H9 (cell line): ENCODE results near the gene GRIK4. TPM values are rescaled to one million over a fixed set of nuclear protein-coding genes. Genes with fewer than 3 reads are reported as not detected.
A peak's percentile ranks its signal among the peaks of the same experiment; 100 is the strongest.

Source experiments
- DNase-seq: peaks from one replicate; pipeline ENCODE4 v3.0.0-alpha.2; 2017
- H2AFZ ChIP-seq: one replicate; pipeline ENCODE4 v1.6.1; 2013; ENCODE audit warnings: mild to moderate bottlenecking, low read length, control low read depth, moderate library complexity
- H2AK5ac ChIP-seq: 2 replicates; pipeline ENCODE4 v1.6.1; 2013; ENCODE audit warnings: low read length, control low read depth, mixed read lengths; ENCODE audit not compliant: insufficient read length
- H2BK120ac ChIP-seq: one replicate; pipeline ENCODE4 v1.6.1; 2013; ENCODE audit warnings: low read depth, mild to moderate bottlenecking, low read length, control low read depth, inconsistent platforms; ENCODE audit not compliant: poor library complexity, severe bottlenecking
- H2BK12ac ChIP-seq: 2 replicates; pipeline ENCODE4 v1.6.1; 2013; ENCODE audit warnings: low read length, control low read depth, mixed read lengths, low read depth; ENCODE audit not compliant: insufficient read length
- H2BK15ac ChIP-seq: 2 replicates; pipeline ENCODE4 v1.6.1; 2013; ENCODE audit warnings: low read depth, low read length, control low read depth
- H2BK20ac ChIP-seq: one replicate; pipeline ENCODE4 v1.6.1; 2013; ENCODE audit warnings: low read depth, mild to moderate bottlenecking, low read length, control low read depth, inconsistent platforms; ENCODE audit not compliant: poor library complexity, severe bottlenecking
- H2BK5ac ChIP-seq: 2 replicates; pipeline ENCODE4 v1.6.1; 2013; ENCODE audit warnings: low read length, control low read depth, mixed read lengths; ENCODE audit not compliant: insufficient read length
- H3K14ac ChIP-seq: 2 replicates; pipeline ENCODE4 v1.6.1; 2013; ENCODE audit warnings: low read length, control low read depth; ENCODE audit not compliant: insufficient read depth
- H3K18ac ChIP-seq: 2 replicates; pipeline ENCODE4 v1.6.1; 2013; ENCODE audit warnings: low read depth, mild to moderate bottlenecking, mixed read lengths, low read length, control low read depth; ENCODE audit not compliant: insufficient read length
- H3K23ac ChIP-seq: 2 replicates; pipeline ENCODE4 v1.6.1; 2013; ENCODE audit warnings: low read length, control low read depth, mixed read lengths, low read depth; ENCODE audit not compliant: insufficient read length
- H3K23me2 ChIP-seq: 2 replicates; pipeline ENCODE4 v1.6.1; 2013; ENCODE audit warnings: low read depth, mild to moderate bottlenecking, mixed read lengths, low read length, control low read depth; ENCODE audit not compliant: insufficient read length, poor library complexity, severe bottlenecking
- H3K27ac ChIP-seq: 2 replicates; pipeline ENCODE4 v1.5.1; 2013; ENCODE audit warnings: low read length, control low read depth, mixed read lengths, low read depth; ENCODE audit not compliant: insufficient read length
- H3K27me3 ChIP-seq: 2 replicates; pipeline ENCODE4 v1.6.1; 2013; ENCODE audit warnings: low read length, control low read depth, inconsistent platforms; ENCODE audit not compliant: insufficient read depth
- H3K4ac ChIP-seq: 2 replicates; pipeline ENCODE4 v1.6.1; 2013; ENCODE audit warnings: low read depth, mild to moderate bottlenecking, control low read depth, inconsistent platforms, low read length, moderate library complexity
- H3K4me1 ChIP-seq: 2 replicates; pipeline ENCODE4 v1.6.1; 2013; ENCODE audit warnings: low read length, control low read depth, inconsistent platforms; ENCODE audit not compliant: insufficient read depth
- H3K4me2 ChIP-seq: 2 replicates; pipeline ENCODE4 v1.6.1; 2013; ENCODE audit warnings: low read length, control low read depth, mixed read lengths; ENCODE audit not compliant: insufficient read length, insufficient read depth
- H3K56ac ChIP-seq: 2 replicates; pipeline ENCODE4 v1.6.1; 2013; ENCODE audit warnings: low read depth, mild to moderate bottlenecking, mixed read lengths, low read length, control low read depth; ENCODE audit not compliant: insufficient read length
- H3K79me1 ChIP-seq: 2 replicates; pipeline ENCODE4 v1.6.1; 2013; ENCODE audit warnings: low read depth, mild to moderate bottlenecking, moderate library complexity, low read length, control low read depth, inconsistent platforms; ENCODE audit not compliant: insufficient read depth, poor library complexity, severe bottlenecking
- H3K79me2 ChIP-seq: 2 replicates; pipeline ENCODE4 v1.6.1; 2013; ENCODE audit warnings: low read length, control low read depth, inconsistent platforms; ENCODE audit not compliant: insufficient read depth
- H3K9ac ChIP-seq: 2 replicates; pipeline ENCODE4 v1.6.1; 2013; ENCODE audit warnings: low read length, control low read depth, mixed read lengths; ENCODE audit not compliant: insufficient read length; ENCODE audit errors: extremely low read depth
- H3K9me3 ChIP-seq: one replicate; pipeline ENCODE4 v1.6.1; 2013; ENCODE audit warnings: low read depth, low read length, inconsistent platforms; ENCODE audit not compliant: control insufficient read depth
- H3T11ph ChIP-seq: one replicate; pipeline ENCODE4 v1.6.1; 2013; ENCODE audit warnings: mild to moderate bottlenecking, low read length, control low read depth, inconsistent platforms
- H4K20me1 ChIP-seq: one replicate; pipeline ENCODE4 v1.6.1; 2013; ENCODE audit not compliant: control insufficient read depth, insufficient read length, insufficient read depth
- H4K5ac ChIP-seq: 2 replicates; pipeline ENCODE4 v1.6.1; 2013; ENCODE audit warnings: low read depth, mild to moderate bottlenecking, mixed read lengths, low read length, control low read depth; ENCODE audit not compliant: insufficient read length
- H4K8ac ChIP-seq: replicated peaks from 2 replicates; pipeline ENCODE4 v1.6.1; 2013; ENCODE audit warnings: low read length, control low read depth, mixed read lengths, low read depth; ENCODE audit not compliant: insufficient read length
- H4K91ac ChIP-seq: 2 replicates; pipeline ENCODE4 v1.6.1; 2013; ENCODE audit warnings: low read depth, mild to moderate bottlenecking, moderate library complexity, mixed read lengths, low read length, control low read depth; ENCODE audit not compliant: insufficient read length
- H3K27ac Mint-ChIP-seq, 3 experiments: 2 replicates in 2 of 3; 3 replicates in 1 of 3; pipeline ENCODE4 v1.8.0; 2020 to 2021; ENCODE audit warnings: mixed read lengths in 3 of 3, mild to moderate bottlenecking in 1 of 3, moderate library complexity in 1 of 3
- H3K27me3 Mint-ChIP-seq: 2 replicates; pipeline ENCODE4 v1.8.0; 2021; ENCODE audit warnings: low read depth, mild to moderate bottlenecking, moderate library complexity, mixed read lengths
- H3K36me3 Mint-ChIP-seq, 3 experiments: 2 replicates in 2 of 3; 3 replicates in 1 of 3; pipeline ENCODE4 v1.8.0; 2020 to 2021; ENCODE audit warnings: low read depth in 3 of 3, mixed read lengths in 3 of 3; ENCODE audit not compliant: insufficient read depth in 1 of 3
- H3K4me1 Mint-ChIP-seq, 2 experiments: 2 replicates each; pipeline ENCODE4 v1.8.0; 2020; ENCODE audit warnings: mixed read lengths in 2 of 2
- H3K4me3 Mint-ChIP-seq, 2 experiments: 2 replicates in 1 of 2; 3 replicates in 1 of 2; pipeline ENCODE4 v1.8.0; 2020 to 2021; ENCODE audit warnings: mild to moderate bottlenecking in 2 of 2, mixed read lengths in 2 of 2, moderate library complexity in 1 of 2
- H3K9me3 Mint-ChIP-seq, 2 experiments: 2 replicates in 1 of 2; 3 replicates in 1 of 2; pipeline ENCODE4 v1.8.0; 2020; ENCODE audit warnings: mild to moderate bottlenecking in 2 of 2, mixed read lengths in 2 of 2, moderate library complexity in 1 of 2
- WGBS: extraction: QIAGEN DNeasy Blood & Tissue Kit; methylation state at CpG from one replicate; pipeline ENCODE4 v1.1.7; 2013; ENCODE audit warnings: missing lambda C conversion rate, low lambda C conversion rate, mixed read lengths; ENCODE audit not compliant: insufficient read length; ENCODE audit errors: extremely low coverage; 5-methylcytosine and 5-hydroxymethylcytosine counted together
- total RNA-seq: library from RNA; stranded (reverse); gene quantifications from 2 replicates; pipeline ENCODE4 v1.2.1, GENCODE V29; 2021
- TF ChIP-seq, protein P1 (sequence below): fragments of 200-600 bp; sonication (generic); conservative IDR thresholded peaks from 3 replicates; pipeline ENCODE4 v1.8.0; 2021; ENCODE audit warnings: antibody characterized with exemption, mild to moderate bottlenecking

GRIK4 gene
- total RNA-seq, 1 experiment from 2014 or later, result 2.3 TPM

DNA sequence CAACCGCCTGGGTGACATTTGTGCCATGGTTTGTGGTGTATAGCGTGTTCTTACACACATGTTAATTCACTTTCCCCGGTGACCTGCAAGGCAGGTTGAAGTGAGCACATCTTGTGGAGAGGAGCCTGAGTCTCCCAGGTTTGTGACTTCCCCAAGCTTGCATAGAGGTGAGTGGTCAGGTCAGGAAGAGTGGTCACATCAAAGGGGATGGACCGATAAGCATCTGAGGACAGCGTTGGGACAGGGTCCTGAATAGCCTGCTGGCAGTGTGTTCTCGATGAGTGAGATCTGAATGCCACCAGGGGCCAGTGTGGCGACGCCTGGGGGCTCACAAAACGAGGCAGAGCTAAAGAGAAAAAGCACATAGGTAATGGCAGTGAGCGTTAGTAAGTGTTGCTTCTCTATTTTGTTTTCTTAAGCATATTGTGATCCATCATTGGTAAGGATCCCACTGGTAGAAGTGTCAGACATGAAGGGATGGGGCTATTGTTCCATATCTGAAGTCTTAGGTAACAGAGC, 154.6 kb downstream of the GRIK4 start:
- H2BK15ac ChIP-seq, result no peak overlapping the region
- H4K91ac ChIP-seq, result no peak overlapping the region
- H3K79me2 ChIP-seq, result no peaks in the 10 kb centered on the region
- Mint-ChIP-seq H3K4me3 (no peak overlapping the region), H3K9me3 (no peaks in the 10 kb centered on the region), H3K36me3 (no peaks in the 10 kb centered on the region; a peak in 1 of 7 replicates), H3K27me3 (peaks cover 8% of the 10 kb centered on the region), H3K4me1 (peaks cover 10 to 27% of the 10 kb centered on the region in 2 experiments), H3K27ac (no peak overlapping the region)
- H2BK12ac ChIP-seq, result no peak overlapping the region
- H3K4ac ChIP-seq, result no peak overlapping the region
- no peak overlapping the region for H2BK5ac ChIP-seq
- H3K18ac ChIP-seq, result no peak overlapping the region
- H3T11ph ChIP-seq, result no peak overlapping the region
- H3K14ac ChIP-seq, result no peak overlapping the region
- H2AK5ac ChIP-seq, result no peak overlapping the region
- H4K5ac ChIP-seq, result no peak overlapping the region
- no peak overlapping the region for H2BK120ac ChIP-seq
- no CpG with 5 or more reads among the region's 10 CpGs for WGBS
- H3K4me1 ChIP-seq, result no peaks in the 10 kb centered on the region
- no peaks in the 10 kb centered on the region for H3K23me2 ChIP-seq
- no peak overlapping the region for H3K9ac ChIP-seq
- H4K8ac ChIP-seq, result no peak overlapping the region
- no peak overlapping the region for H3K4me2 ChIP-seq
- no peak overlapping the region for H3K56ac ChIP-seq
- H4K20me1 ChIP-seq, result no peaks in the 10 kb centered on the region
- H2AFZ ChIP-seq, result no peak overlapping the region
- H3K27me3 ChIP-seq, result no peaks in the 10 kb centered on the region
- no peak overlapping the region for H3K27ac ChIP-seq
- no peak overlapping the region for H3K23ac ChIP-seq
- H2BK20ac ChIP-seq, result no peak overlapping the region
- TF ChIP-seq, protein P1, sequence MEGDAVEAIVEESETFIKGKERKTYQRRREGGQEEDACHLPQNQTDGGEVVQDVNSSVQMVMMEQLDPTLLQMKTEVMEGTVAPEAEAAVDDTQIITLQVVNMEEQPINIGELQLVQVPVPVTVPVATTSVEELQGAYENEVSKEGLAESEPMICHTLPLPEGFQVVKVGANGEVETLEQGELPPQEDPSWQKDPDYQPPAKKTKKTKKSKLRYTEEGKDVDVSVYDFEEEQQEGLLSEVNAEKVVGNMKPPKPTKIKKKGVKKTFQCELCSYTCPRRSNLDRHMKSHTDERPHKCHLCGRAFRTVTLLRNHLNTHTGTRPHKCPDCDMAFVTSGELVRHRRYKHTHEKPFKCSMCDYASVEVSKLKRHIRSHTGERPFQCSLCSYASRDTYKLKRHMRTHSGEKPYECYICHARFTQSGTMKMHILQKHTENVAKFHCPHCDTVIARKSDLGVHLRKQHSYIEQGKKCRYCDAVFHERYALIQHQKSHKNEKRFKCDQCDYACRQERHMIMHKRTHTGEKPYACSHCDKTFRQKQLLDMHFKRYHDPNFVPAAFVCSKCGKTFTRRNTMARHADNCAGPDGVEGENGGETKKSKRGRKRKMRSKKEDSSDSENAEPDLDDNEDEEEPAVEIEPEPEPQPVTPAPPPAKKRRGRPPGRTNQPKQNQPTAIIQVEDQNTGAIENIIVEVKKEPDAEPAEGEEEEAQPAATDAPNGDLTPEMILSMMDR, result peak; percentile 55
- H3K79me1 ChIP-seq, result no peaks in the 10 kb centered on the region
- peak; percentile 48 for DNase-seq
- H3K9me3 ChIP-seq, result no peaks in the 10 kb centered on the region
